IMR-90 (cell line): ENCODE measurements around the gene CCNQ. TPM values are rescaled to one million over a fixed set of nuclear protein-coding genes. Genes with fewer than 3 reads are reported as not detected.

Source experiments
- ATAC-seq: fragments of 200-7000 bp; cut with Tn5 transposase; 2 replicates; pipeline ENCODE4 v1.9.1; 2020; ENCODE audit warnings: low read depth, mild to moderate bottlenecking, moderate library complexity
- BruUV-seq: library from RNA; stranded (reverse); fragments of 400-500 nt; replicated peaks from 2 replicates; lab custom pipeline; 2021; lab: Mats Ljungman, UMichigan
- CTCF ChIA-PET: fragments of 300-600 bp; formaldehyde crosslinking; extraction: SDS; loops from one replicate; lab custom pipeline; 2021; ENCODE audit warnings: antibody characterized with exemption; lab: Yijun Ruan, JAX
- POLR2A ChIA-PET: fragments of 300-600 bp; sonication (Branson Sonifier 250); formaldehyde crosslinking; loops from one replicate; lab custom pipeline; 2022; ENCODE audit warnings: antibody characterized with exemption; ENCODE audit not compliant: unreplicated experiment; lab: Charles Lee
- DNase-seq: peaks from one replicate; pipeline ENCODE4 v3.0.0; 2013
- H2AFZ ChIP-seq: replicated peaks from 2 replicates; pipeline ENCODE3; 2013; ENCODE audit warnings: low read length, mild to moderate bottlenecking; ENCODE audit not compliant: poor library complexity
- H2AK5ac ChIP-seq: 2 replicates; pipeline ENCODE4 v1.6.1; 2013; ENCODE audit warnings: low read depth, low read length, inconsistent platforms
- H2AK9ac ChIP-seq: replicated peaks from 2 replicates; pipeline ENCODE3; 2013; ENCODE audit warnings: mild to moderate bottlenecking, low read depth, low read length, moderate library complexity; ENCODE audit not compliant: poor library complexity
- H2BK120ac ChIP-seq: 2 replicates; pipeline ENCODE4 v1.6.1; 2013; ENCODE audit warnings: low read depth, low read length, inconsistent platforms
- H2BK15ac ChIP-seq: 3 replicates; pipeline ENCODE4 v1.6.1; 2013; ENCODE audit warnings: low read depth, low read length, inconsistent platforms
- H2BK20ac ChIP-seq: 2 replicates; pipeline ENCODE4 v1.6.1; 2013; ENCODE audit warnings: low read depth, mild to moderate bottlenecking, inconsistent platforms, low read length, moderate library complexity
- H2BK5ac ChIP-seq: 2 replicates; pipeline ENCODE4 v1.6.1; 2013; ENCODE audit warnings: mild to moderate bottlenecking, low read depth, low read length, inconsistent platforms; ENCODE audit not compliant: poor library complexity, severe bottlenecking
- H3K14ac ChIP-seq: replicated peaks from 2 replicates; pipeline ENCODE4 v1.6.1; 2013; ENCODE audit warnings: low read depth, low read length, inconsistent platforms
- H3K18ac ChIP-seq: 2 replicates; pipeline ENCODE4 v1.6.1; 2013; ENCODE audit warnings: low read depth, low read length, control low read depth
- H3K23ac ChIP-seq: 2 replicates; pipeline ENCODE4 v1.6.1; 2013; ENCODE audit warnings: low read depth, low read length, inconsistent platforms
- H3K27ac ChIP-seq: 2 replicates; pipeline ENCODE4 v1.5.1; 2013; ENCODE audit warnings: mild to moderate bottlenecking, control low read depth, low read length; ENCODE audit not compliant: insufficient read depth
- H3K27me3 ChIP-seq: 2 replicates; pipeline ENCODE4 v1.6.1; 2013; ENCODE audit warnings: low read length; ENCODE audit not compliant: control insufficient read depth, insufficient read depth
- H3K36me3 ChIP-seq: 2 replicates; pipeline ENCODE4 v1.6.1; 2013; ENCODE audit warnings: low read length, mixed read lengths; ENCODE audit not compliant: control insufficient read depth, insufficient read depth
- H3K4ac ChIP-seq: 2 replicates; pipeline ENCODE4 v1.6.1; 2013; ENCODE audit warnings: low read depth, low read length, inconsistent platforms
- H3K4me1 ChIP-seq: 2 replicates; pipeline ENCODE4 v1.6.1; 2013; ENCODE audit warnings: low read length, mixed read lengths; ENCODE audit not compliant: control insufficient read depth, insufficient read depth
- H3K4me2 ChIP-seq: 2 replicates; pipeline ENCODE4 v1.6.1; 2013; ENCODE audit warnings: low read depth, mild to moderate bottlenecking, control low read depth, low read length, moderate library complexity
- H3K4me3 ChIP-seq: 2 replicates; pipeline ENCODE4 v1.5.1; 2013; ENCODE audit warnings: low read depth, mild to moderate bottlenecking, control low read depth, low read length, moderate library complexity; ENCODE audit not compliant: insufficient read depth
- H3K56ac ChIP-seq: 2 replicates; pipeline ENCODE4 v1.6.1; 2013; ENCODE audit warnings: low read length, inconsistent platforms; ENCODE audit not compliant: insufficient read depth; ENCODE audit errors: extremely low read depth
- H3K79me1 ChIP-seq, 2 experiments: 2 replicates each; pipeline ENCODE4 v1.6.1; 2013; ENCODE audit warnings: low read length in 2 of 2, inconsistent platforms in 1 of 2, low read depth in 1 of 2
- H3K9ac ChIP-seq: 2 replicates; pipeline ENCODE4 v1.6.1; 2013; ENCODE audit warnings: low read depth, low read length, control low read depth
- H3K9me1 ChIP-seq: 2 replicates; pipeline ENCODE4 v1.6.1; 2013; ENCODE audit warnings: low read length, inconsistent platforms; ENCODE audit not compliant: insufficient read depth
- H3K9me3 ChIP-seq: 2 replicates; pipeline ENCODE4 v1.6.1; 2013; ENCODE audit warnings: low read length; ENCODE audit not compliant: control insufficient read depth, insufficient read depth
- H4K20me1 ChIP-seq: 2 replicates; pipeline ENCODE4 v1.6.1; 2013; ENCODE audit warnings: low read length, inconsistent platforms; ENCODE audit not compliant: insufficient read depth
- H4K5ac ChIP-seq: 2 replicates; pipeline ENCODE4 v1.6.1; 2013; ENCODE audit warnings: mild to moderate bottlenecking, low read depth, low read length, control low read depth
- H4K8ac ChIP-seq, 2 experiments: 2 replicates each; pipeline ENCODE4 v1.6.1; 2013; ENCODE audit warnings: low read depth in 2 of 2, low read length in 2 of 2, control low read depth in 1 of 2, inconsistent platforms in 1 of 2
- H4K91ac ChIP-seq: 2 replicates; pipeline ENCODE4 v1.6.1; 2013; ENCODE audit warnings: low read depth, low read length, inconsistent platforms; ENCODE audit not compliant: insufficient read depth
- BHLHE40 ChIP-seq: fragments of 150-350 bp; IDR thresholded peaks from 2 replicates; pipeline ENCODE4 v1.6.1; 2016; ENCODE audit warnings: mild to moderate bottlenecking, low read depth, low read length
- CEBPB ChIP-seq: IDR thresholded peaks from 2 replicates; pipeline ENCODE4 v1.6.1; 2012; ENCODE audit warnings: low read depth, low read length, improper control_type of control experiment
- CTCF ChIP-seq: conservative IDR thresholded peaks from 2 replicates; pipeline ENCODE4 v1.5.1; 2012; ENCODE audit warnings: mild to moderate bottlenecking, low read depth, low read length, improper control_type of control experiment
- ELK1 ChIP-seq: fragments of 150-350 bp; IDR thresholded peaks from 2 replicates; pipeline ENCODE4 v1.6.1; 2016; ENCODE audit warnings: low read depth, mild to moderate bottlenecking, low read length, moderate library complexity, borderline replicate concordance
- FOS ChIP-seq: fragments of 150-350 bp; IDR thresholded peaks from 2 replicates; pipeline ENCODE4 v1.6.1; 2016; ENCODE audit warnings: low read depth, low read length
- MAFK ChIP-seq: IDR thresholded peaks from 2 replicates; pipeline ENCODE4 v1.6.1; 2012; ENCODE audit warnings: low read depth, low read length, improper control_type of control experiment
- MAZ ChIP-seq: IDR thresholded peaks from 2 replicates; pipeline ENCODE4 v1.6.1; 2012; ENCODE audit warnings: low read depth, mild to moderate bottlenecking, low read length, improper control_type of control experiment, moderate library complexity, borderline replicate concordance
- MXI1 ChIP-seq: IDR thresholded peaks from 2 replicates; pipeline ENCODE4 v1.6.1; 2012; ENCODE audit warnings: low read depth, mild to moderate bottlenecking, low read length, moderate library complexity, borderline replicate concordance
- NFE2L2 ChIP-seq: fragments of 150-350 bp; IDR thresholded peaks from 2 replicates; pipeline ENCODE4 v1.6.1; 2016; ENCODE audit warnings: low read depth, mild to moderate bottlenecking, low read length
- RFX5 ChIP-seq: IDR thresholded peaks from 2 replicates; pipeline ENCODE4 v1.8.0; 2012; ENCODE audit warnings: low read depth, mild to moderate bottlenecking, low read length, moderate library complexity
- SMC3 ChIP-seq: fragments of 150-350 bp; IDR thresholded peaks from 2 replicates; pipeline ENCODE4 v1.6.1; 2016; ENCODE audit warnings: low read depth, mild to moderate bottlenecking, antibody characterized with exemption, low read length, moderate library complexity
- USF2 ChIP-seq: fragments of 150-350 bp; IDR thresholded peaks from 2 replicates; pipeline ENCODE4 v1.6.1; 2017; ENCODE audit warnings: mild to moderate bottlenecking, antibody characterized with exemption, low read length, low read depth
- WGBS, 2 experiments: methylation state at CpG; one replicate each; pipeline versions ENCODE4 v1.1.5 to v1.1.7; 2013; ENCODE audit warnings: missing lambda C conversion rate in 2 of 2; ENCODE audit not compliant: insufficient read length in 1 of 2; ENCODE audit errors: extremely low coverage in 2 of 2; 5-methylcytosine and 5-hydroxymethylcytosine counted together
- dilution Hi-C: fragments of 300-500 bp; cut with HindIII; formaldehyde crosslinking; loops from one replicate; pipeline ENCODE4 v1.14.3; 2018; ENCODE audit warnings: low sequenced_read_pairs; ENCODE audit not compliant: unreplicated experiment
- in situ Hi-C: fragments of 300-500 bp; cut with MboI; formaldehyde crosslinking; loops from 3 replicates; pipeline ENCODE4 v1.14.3; 2019; ENCODE audit warnings: low sequenced_read_pairs, inconsistent platforms, mixed read lengths
- intact Hi-C: fragments of 100-400 bp; cut with micrococcal nuclease; formaldehyde crosslinking; loops from 2 replicates; pipeline ENCODE4 v1.10.0; 2022
- polyA plus RNA-seq, 3 experiments: library from polyadenylated mRNA; depleted of rRNA; stranded (reverse); fragments of >200 nt; gene quantifications; 2 replicates each; pipeline ENCODE4 v1.2.3, GENCODE V29; 2012; ENCODE audit warnings: low replicate concordance in 1 of 3
- total RNA-seq: library from RNA; depleted of rRNA; stranded (reverse); fragments of >200 nt; gene quantifications from 2 replicates; pipeline ENCODE4 v1.2.3, GENCODE V29; 2012

Gene CCNQ
- total and polyA plus RNA-seq, 2 of the 4 experiments (the other 2 are of a cell fraction), result 27.6 to 35.2 TPM

- Histone ChIP-seq H2AK9ac (no peak overlapping the region), H3K56ac (no peak overlapping the region), H4K8ac (no peak overlapping the region), H2BK5ac (no peak overlapping the region), H3K27me3 (peaks cover 29% of the 10 kb centered on the region), H3K18ac (no peak overlapping the region), H2BK20ac (no peak overlapping the region), H3K4ac (no peak overlapping the region), H2BK120ac (no peak overlapping the region), H3K79me1 (no peaks in the 10 kb centered on the region), H4K5ac (no peak overlapping the region), H3K4me1 (no peaks in the 10 kb centered on the region), H2AK5ac (no peak overlapping the region), H3K36me3 (no peaks in the 10 kb centered on the region), H3K14ac (no peak overlapping the region), H3K9me1 (no peaks in the 10 kb centered on the region), H3K9me3 (peaks cover 8% of the 10 kb centered on the region), H2AFZ (no peak overlapping the region), H4K20me1 (no peaks in the 10 kb centered on the region), H4K91ac (no peak overlapping the region), H3K23ac (no peak overlapping the region), H3K4me2 (no peak overlapping the region), H3K4me3 (no peak overlapping the region), H3K9ac (no peak overlapping the region), H3K27ac (no peak overlapping the region), H2BK15ac (no peak overlapping the region)
- no peak for DNase-seq
- dilution Hi-C loops (no loop called here), in situ Hi-C loops (no loop called here), intact Hi-C loops (no loop called here)
- ChIA-PET CTCF (no interaction called here), POLR2A (no interaction called here)
- WGBS, 2 experiments, result 60% methylated on average over 2 of the region's 5 CpGs; no CpG with 5 or more reads in 1 of the 2 experiments
- TF ChIP-seq RFX5 (no peak), USF2 (no peak), MXI1 (no peak), SMC3 (no peak), MAZ (no peak), FOS (no peak), CTCF (no peak), ELK1 (no peak), MAFK (no peak), BHLHE40 (no peak), CEBPB (no peak), NFE2L2 (no peak)
- no peak for ATAC-seq
- no TSS peak for BruUV-seq
These were observed 37.8 kb upstream of the CCNQ start for GRCh38 chrX:153636716-153637115.
